Activated naive CD4-positive, alpha-beta T cell treated with anti-CD3 and anti-CD28 coated beads, Interleukin-2, amount 10 ng/mL, durations not matched to agents 7 days and 5 days (primary cell): ENCODE measurements around the gene TOR2A.
"Not testable (repeated sequence)": the region's sequence is repeated elsewhere in the genome, so short reads cannot be mapped to it uniquely, and the experiment has no call there.

ENCODE experiments used
- CTCF ChIA-PET: fragments of 350-600 bp; sonication (Branson Sonifier 250); formaldehyde crosslinking; loops from one replicate; lab custom pipeline; 2021; ENCODE audit warnings: antibody characterized with exemption; lab: Charles Lee
- DNase-seq: peaks from one replicate; pipeline ENCODE4 v3.0.0-alpha.2; 2020
- H3K27ac Mint-ChIP-seq: one replicate; pipeline ENCODE4 v1.8.0; 2021; ENCODE audit warnings: mild to moderate bottlenecking, moderate library complexity, mixed read lengths
- H3K27me3 Mint-ChIP-seq: one replicate; pipeline ENCODE4 v1.8.0; 2021; ENCODE audit warnings: mild to moderate bottlenecking, mixed read lengths
- H3K36me3 Mint-ChIP-seq: one replicate; pipeline ENCODE4 v1.8.0; 2021; ENCODE audit warnings: mixed read lengths
- H3K4me1 Mint-ChIP-seq: one replicate; pipeline ENCODE4 v1.8.0; 2021; ENCODE audit warnings: mixed read lengths
- H3K4me3 Mint-ChIP-seq: one replicate; pipeline ENCODE4 v1.8.0; 2021; ENCODE audit warnings: mild to moderate bottlenecking, moderate library complexity, mixed read lengths
- H3K9me3 Mint-ChIP-seq: one replicate; pipeline ENCODE4 v1.8.0; 2021; ENCODE audit warnings: mixed read lengths

Gene TOR2A

GRCh38 chr9:127734747-127735529 is at the start of gene TOR2A:
TSS of gene TOR2A (minus strand) at chr9:127735294. CDS start at chr9:127735270, 24 bp downstream.
- peak; percentile 99 for DNase-seq
- Mint-ChIP-seq H3K27me3 (no peaks in the 10 kb centered on the region), H3K4me1 (peaks cover 28% of the 10 kb centered on the region), H3K9me3 (no peaks in the 10 kb centered on the region), H3K36me3 (peaks cover 10% of the 10 kb centered on the region), H3K4me3 (peak within 1 kb of the TSS; percentile 79), H3K27ac (peak within 1 kb of the TSS; percentile 92)
- CTCF ChIA-PET: interaction anchor here (0.6 to 3.2 kb wide), 57 partner anchors 9 to 246 kb away, joined by 3 to 44 read pairs (median 4); partner anchors contain the start of genes CDK9, ENG, FPGS and PTRH1

GRCh38 chr9:127783111-127784008 is 48.3 kb upstream of the TOR2A start:
- H3K4me3 Mint-ChIP-seq: peak overlapping the region; percentile 75
- no peaks in the 10 kb centered on the region for H3K9me3 Mint-ChIP-seq
- H3K36me3 Mint-ChIP-seq: peaks cover 20% of the 10 kb centered on the region
- peak; percentile 89 for DNase-seq
- peak overlapping the region; percentile 96 for H3K27ac Mint-ChIP-seq
- CTCF ChIA-PET: interaction anchor here (1.1 to 4.4 kb wide), 8 partner anchors 12 to 89 kb away, joined by 3 to 34 read pairs (median 8); partner anchors contain the start of gene TOR2A
- H3K27me3 Mint-ChIP-seq: no peaks in the 10 kb centered on the region
- peaks cover 74% of the 10 kb centered on the region for H3K4me1 Mint-ChIP-seq

DNA sequence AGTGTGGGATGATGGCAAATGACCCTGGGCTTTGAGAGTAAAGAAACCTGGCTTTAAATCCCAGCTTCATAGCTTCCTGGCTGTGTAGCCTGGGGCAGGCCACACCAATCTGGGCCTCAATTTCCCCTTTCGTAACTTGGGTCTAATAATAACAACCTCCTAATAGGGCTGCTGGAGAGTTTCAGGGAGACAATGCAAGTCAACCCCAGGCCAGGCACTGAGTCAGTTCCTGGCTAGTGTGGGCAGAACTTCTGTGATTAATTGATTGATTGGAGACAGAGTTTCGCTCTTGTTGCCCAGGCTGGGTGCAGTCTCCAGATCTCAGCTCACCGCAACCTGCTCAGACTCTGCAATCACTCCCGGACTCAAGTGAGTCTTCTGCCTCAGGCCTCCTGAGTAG is 46.7 kb upstream of the TOR2A start:
- Mint-ChIP-seq H3K4me3 (peak overlapping the region; percentile 45), H3K27ac (peak overlapping the region; percentile 80), H3K9me3 (no peaks in the 10 kb centered on the region), H3K36me3 (peaks cover 17% of the 10 kb centered on the region), H3K4me1 (peaks cover 63% of the 10 kb centered on the region), H3K27me3 (no peaks in the 10 kb centered on the region)
- DNase-seq: no peak
- CTCF ChIA-PET: interaction anchor here (4.4 kb wide), 1 partner anchor 47 kb away, joined by 34 read pairs; the partner anchor contains the start of gene TOR2A

GRCh38 chr9:127780909-127781308 is 45.8 kb upstream of the TOR2A start:
- not testable (repeated sequence) for H3K4me3 Mint-ChIP-seq, DNase-seq, H3K27me3 Mint-ChIP-seq, H3K9me3 Mint-ChIP-seq
- peak overlapping the region; percentile 11 for H3K27ac Mint-ChIP-seq
- CTCF ChIA-PET: interaction anchor here (0.8 kb wide), 1 partner anchor 46 kb away, joined by 3 read pairs; the partner anchor contains the start of gene TOR2A
- peaks cover 67% of the 10 kb centered on the region for H3K4me1 Mint-ChIP-seq
- peaks cover 19% of the 10 kb centered on the region for H3K36me3 Mint-ChIP-seq

- Mint-ChIP-seq H3K27ac (peak overlapping the region; percentile 99), H3K4me3 (no peak overlapping the region), H3K36me3 (peaks cover 19% of the 10 kb centered on the region), H3K4me1 (peaks cover 69% of the 10 kb centered on the region), H3K9me3 (no peaks in the 10 kb centered on the region), H3K27me3 (no peaks in the 10 kb centered on the region)
- CTCF ChIA-PET: interaction anchor here (0.6 to 2.5 kb wide), 3 partner anchors 13 to 45 kb away, joined by 3 to 7 read pairs (median 3); partner anchors contain the start of gene TOR2A
- no peak for DNase-seq
Observed at GRCh38 chr9:127780126-127780885, 45.2 kb upstream of the TOR2A start.

DNA sequence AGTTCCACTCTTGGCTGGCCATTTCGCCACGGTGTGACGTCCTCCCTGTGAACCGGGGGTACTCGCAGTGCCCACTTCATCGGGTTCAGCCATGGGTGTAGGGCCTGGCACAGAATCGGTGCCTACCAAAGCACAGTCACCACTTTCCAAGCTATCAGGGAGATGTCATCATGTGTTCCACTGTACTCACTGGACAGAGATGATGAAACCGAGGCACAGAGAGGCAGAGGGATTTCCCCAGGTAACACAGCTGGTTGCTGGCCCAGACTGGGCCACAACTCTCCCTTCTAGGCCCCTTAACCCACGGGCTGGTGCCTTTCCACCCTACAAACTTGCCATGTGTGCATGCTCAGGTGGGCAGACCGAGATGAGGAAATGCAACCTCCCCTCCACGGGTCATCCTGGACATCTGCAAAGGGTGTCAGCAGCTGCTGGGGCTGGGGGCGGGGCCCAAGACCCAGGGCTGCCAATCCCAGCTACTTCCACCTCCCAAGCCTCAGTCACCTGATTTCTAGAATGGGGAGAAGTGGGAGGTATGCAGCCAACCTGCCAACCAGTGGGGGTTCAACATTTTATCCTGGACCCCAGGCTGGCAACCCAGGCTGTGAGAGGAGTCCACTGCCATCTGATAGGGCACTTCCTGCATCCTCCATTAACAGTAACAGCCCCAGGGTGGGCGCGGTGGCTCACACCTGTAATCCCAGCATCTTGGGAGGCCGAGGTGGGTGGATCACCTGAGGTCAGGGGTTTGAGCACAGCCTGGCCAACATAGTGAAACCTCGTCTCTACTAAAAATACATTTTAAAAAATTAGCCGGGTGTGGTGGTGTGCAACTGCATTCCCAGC is 44.3 kb upstream of the TOR2A start:
- CTCF ChIA-PET: interaction anchor here (0.8 to 2.5 kb wide), 5 partner anchors 9 to 141 kb away, joined by 3 to 7 read pairs (median 5); partner anchors contain the start of gene TOR2A
- H3K27me3 Mint-ChIP-seq: no peaks in the 10 kb centered on the region
- H3K4me1 Mint-ChIP-seq: peaks cover 70% of the 10 kb centered on the region
- DNase-seq: peak; percentile 65
- H3K27ac Mint-ChIP-seq: peak overlapping the region; percentile 99
- peaks cover 21% of the 10 kb centered on the region for H3K36me3 Mint-ChIP-seq
- H3K9me3 Mint-ChIP-seq: no peaks in the 10 kb centered on the region
- peak overlapping the region; percentile 89 for H3K4me3 Mint-ChIP-seq

- Mint-ChIP-seq H3K4me1 (peaks cover 67% of the 10 kb centered on the region), H3K9me3 (no peaks in the 10 kb centered on the region), H3K27ac (peak within 1 kb of the TSS; percentile 99), H3K4me3 (peak within 1 kb of the TSS; percentile 89), H3K36me3 (peaks cover 30% of the 10 kb centered on the region), H3K27me3 (no peaks in the 10 kb centered on the region)
- CTCF ChIA-PET: interaction anchor here (0.8 to 2.5 kb wide), 5 partner anchors 8 to 142 kb away, joined by 3 to 7 read pairs (median 5); partner anchors contain the start of gene TOR2A
- DNase-seq: peak; percentile 76
Observed at GRCh38 chr9:127778280-127779135, 43.4 kb upstream of the TOR2A start, which contains the start of gene SH2D3C. TSS of gene SH2D3C (minus strand) at chr9:127778666. CDS start at chr9:127778627, 39 bp downstream.

DNA sequence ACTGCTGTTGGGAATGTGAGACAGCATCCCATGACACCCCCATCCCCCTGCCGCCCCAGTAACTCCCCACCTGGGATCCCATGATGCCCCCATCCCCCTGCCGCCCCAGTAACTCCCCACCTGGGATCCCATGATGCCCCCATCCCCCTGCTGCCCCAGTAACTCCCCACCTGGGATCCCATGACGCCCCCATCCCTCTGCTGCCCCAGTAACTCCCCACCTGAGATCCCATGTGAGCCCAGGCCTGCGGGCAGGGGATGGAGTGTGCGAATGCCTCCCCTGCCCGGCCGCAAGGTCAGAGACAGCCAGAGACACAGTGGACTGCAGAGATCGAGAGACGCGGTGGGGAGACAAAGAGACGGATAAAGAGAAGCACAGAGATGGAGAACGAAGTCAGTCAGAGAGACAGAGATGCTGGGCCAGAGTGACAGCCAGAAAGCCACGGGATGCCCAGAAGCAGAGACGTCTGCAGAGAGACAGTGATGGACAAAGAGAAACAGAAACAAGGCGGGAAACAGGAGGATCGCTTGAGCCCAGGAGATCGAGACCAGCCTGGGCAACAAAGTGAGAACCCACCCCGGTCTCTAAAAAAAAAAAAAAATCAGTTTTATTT is 42.4 kb upstream of the TOR2A start:
- CTCF ChIA-PET: interaction anchor here (1.5 to 2.5 kb wide), 2 partner anchors 10 to 43 kb away, joined by 7 read pairs; partner anchors contain the start of gene TOR2A
- Mint-ChIP-seq H3K4me1 (peaks cover 65% of the 10 kb centered on the region), H3K4me3 (peak overlapping the region; percentile 89), H3K27me3 (no peaks in the 10 kb centered on the region), H3K27ac (peak overlapping the region; percentile 83), H3K9me3 (no peaks in the 10 kb centered on the region), H3K36me3 (peaks cover 36% of the 10 kb centered on the region)
- DNase-seq: peak; percentile 44

- CTCF ChIA-PET: interaction anchor here (0.7 to 1.3 kb wide), 3 partner anchors 9 to 130 kb away, joined by 3 to 4 read pairs (median 3); partner anchors contain the start of genes CDK9 and TOR2A
- H3K27ac Mint-ChIP-seq: peak overlapping the region; percentile 83
- no peaks in the 10 kb centered on the region for H3K27me3 Mint-ChIP-seq
- peak overlapping the region; percentile 89 for H3K4me3 Mint-ChIP-seq
- peaks cover 66% of the 10 kb centered on the region for H3K4me1 Mint-ChIP-seq
- no peaks in the 10 kb centered on the region for H3K9me3 Mint-ChIP-seq
- no peak for DNase-seq
- peaks cover 39% of the 10 kb centered on the region for H3K36me3 Mint-ChIP-seq
Observed at GRCh38 chr9:127776924-127777289, 41.8 kb upstream of the TOR2A start.

GRCh38 chr9:127776195-127776923 is 41.3 kb upstream of the TOR2A start:
- Mint-ChIP-seq H3K4me3 (peak overlapping the region; percentile 89), H3K27ac (peak overlapping the region; percentile 83), H3K9me3 (no peaks in the 10 kb centered on the region), H3K4me1 (peaks cover 66% of the 10 kb centered on the region), H3K27me3 (no peaks in the 10 kb centered on the region), H3K36me3 (peaks cover 43% of the 10 kb centered on the region)
- CTCF ChIA-PET: interaction anchor here (0.7 to 1.3 kb wide), 4 partner anchors 9 to 130 kb away, joined by 3 to 4 read pairs (median 3); partner anchors contain the start of genes CDK9 and TOR2A
- DNase-seq: peak; percentile 88

- Mint-ChIP-seq H3K9me3 (no peaks in the 10 kb centered on the region), H3K36me3 (peaks cover 62% of the 10 kb centered on the region), H3K27me3 (no peaks in the 10 kb centered on the region), H3K4me3 (no peak overlapping the region), H3K27ac (no peak overlapping the region), H3K4me1 (peaks cover 68% of the 10 kb centered on the region)
- CTCF ChIA-PET: interaction anchor here (1.4 to 1.9 kb wide), 2 partner anchors 10 kb away, joined by 3 to 4 read pairs; no protein-coding TSS in a partner anchor
- DNase-seq: no peak
Observed at GRCh38 chr9:127773981-127774380, 38.9 kb upstream of the TOR2A start.
